Measurements from ENCODE around the gene CAMTA1. TPM values are rescaled to one million over a fixed set of nuclear protein-coding genes. Genes with fewer than 3 reads are reported as not detected.

The CAMTA1 gene
- total RNA-seq, 1 experiment from 2014 or later = 60.0 TPM

GRCh38 chr1:7087888-7088287, 302.6 kb downstream of the CAMTA1 start:
- H3K27ac Mint-ChIP-seq (ENCODE audit: unreplicated experiment) = no peak overlapping the region
- H3K27me3 Mint-ChIP-seq (ENCODE audit: insufficient read depth, unreplicated experiment) = peaks cover 12% of the 10 kb centered on the region
- BruUV-seq (replicated peaks) = no TSS peak
- Histone ChIP-seq H3K27me3 (replicated peaks; ENCODE audit: control insufficient read depth, insufficient read depth, low read length) (no peaks in the 10 kb centered on the region), H3K4me3 (ENCODE audit: low read depth, low read length) (no peak overlapping the region), H3K36me3 (ENCODE audit: control insufficient read depth, insufficient read depth, low read length) (no peaks in the 10 kb centered on the region), H3K9me3 (no peaks in the 10 kb centered on the region), H3K4me1 (no peaks in the 10 kb centered on the region)
- intact Hi-C loops (cut with micrococcal nuclease; ENCODE audit: unreplicated experiment) = no loop called here
- H3K36me3 Mint-ChIP-seq (ENCODE audit: insufficient read depth, unreplicated experiment) = no peaks in the 10 kb centered on the region
- ChIA-PET CTCF (no interaction called here), POLR2A (no interaction called here)
- H3K4me3 Mint-ChIP-seq (ENCODE audit: unreplicated experiment) = no peak overlapping the region
- TF ChIP-seq CTCF (IDR thresholded peaks at IDR 0.05; ENCODE audit: insufficient read depth in 1 of 2, low read depth in 1 of 2, low read length in 1 of 2, severe bottlenecking in 1 of 2, unreplicated experiment in 1 of 2) = no peak
- no peaks in the 10 kb centered on the region for H3K4me1 Mint-ChIP-seq (ENCODE audit: low read depth, unreplicated experiment)
- DNase-seq = no peak
- no peaks in the 10 kb centered on the region for H3K9me3 Mint-ChIP-seq (ENCODE audit: unreplicated experiment)

GRCh38 chr1:7089497-7089896, 304.2 kb downstream of the CAMTA1 start:
- Mint-ChIP-seq H3K36me3 (ENCODE audit: insufficient read depth, unreplicated experiment) (no peaks in the 10 kb centered on the region), H3K4me3 (ENCODE audit: unreplicated experiment) (no peak overlapping the region), H3K4me1 (ENCODE audit: low read depth, unreplicated experiment) (no peaks in the 10 kb centered on the region), H3K9me3 (ENCODE audit: unreplicated experiment) (no peaks in the 10 kb centered on the region), H3K27ac (ENCODE audit: unreplicated experiment) (no peak overlapping the region), H3K27me3 (ENCODE audit: insufficient read depth, unreplicated experiment) (peaks cover 12% of the 10 kb centered on the region)
- no peak overlapping the region for H3K4me3 ChIP-seq (ENCODE audit: low read depth, low read length)
- ChIA-PET CTCF (no interaction called here), POLR2A (no interaction called here)
- BruUV-seq (replicated peaks) = no TSS peak
- H3K27me3 ChIP-seq (replicated peaks; ENCODE audit: control insufficient read depth, insufficient read depth, low read length) = no peaks in the 10 kb centered on the region; the same call in 1 of the 2 replicates
- TF ChIP-seq CTCF (IDR thresholded peaks at IDR 0.05; ENCODE audit: insufficient read depth in 1 of 2, low read depth in 1 of 2, low read length in 1 of 2, severe bottlenecking in 1 of 2, unreplicated experiment in 1 of 2) = no peak
- intact Hi-C loops (cut with micrococcal nuclease; ENCODE audit: unreplicated experiment) = no loop called here
- DNase-seq = no peak
- H3K4me1 ChIP-seq = no peaks in the 10 kb centered on the region
- H3K36me3 ChIP-seq (ENCODE audit: control insufficient read depth, insufficient read depth, low read length) = no peaks in the 10 kb centered on the region
- H3K9me3 ChIP-seq = no peaks in the 10 kb centered on the region

- ChIA-PET CTCF (no interaction called here), POLR2A (no interaction called here)
- Histone ChIP-seq H3K4me1 (no peaks in the 10 kb centered on the region), H3K27me3 (replicated peaks; ENCODE audit: control insufficient read depth, insufficient read depth, low read length) (no peaks in the 10 kb centered on the region; the same call in 1 of the 2 replicates), H3K36me3 (ENCODE audit: control insufficient read depth, insufficient read depth, low read length) (no peaks in the 10 kb centered on the region), H3K9me3 (no peaks in the 10 kb centered on the region), H3K4me3 (ENCODE audit: low read depth, low read length) (no peak overlapping the region)
- DNase-seq = no peak
- Mint-ChIP-seq H3K9me3 (ENCODE audit: unreplicated experiment) (no peaks in the 10 kb centered on the region), H3K4me1 (ENCODE audit: low read depth, unreplicated experiment) (no peaks in the 10 kb centered on the region), H3K36me3 (ENCODE audit: insufficient read depth, unreplicated experiment) (no peaks in the 10 kb centered on the region), H3K27ac (ENCODE audit: unreplicated experiment) (no peak overlapping the region), H3K27me3 (ENCODE audit: insufficient read depth, unreplicated experiment) (peaks cover 27% of the 10 kb centered on the region), H3K4me3 (ENCODE audit: unreplicated experiment) (no peak overlapping the region)
- TF ChIP-seq CTCF (IDR thresholded peaks at IDR 0.05; ENCODE audit: insufficient read depth in 1 of 2, low read depth in 1 of 2, low read length in 1 of 2, severe bottlenecking in 1 of 2, unreplicated experiment in 1 of 2) = no peak
- no TSS peak for BruUV-seq (replicated peaks)
- intact Hi-C loops (cut with micrococcal nuclease; ENCODE audit: unreplicated experiment) = no loop called here
Measured at GRCh38 chr1:7093297-7093696, 308.0 kb downstream of the CAMTA1 start.
